Measurements from ENCODE around the gene SLC25A22. TPM values are rescaled to one million over a fixed set of nuclear protein-coding genes. Genes with fewer than 3 reads are reported as not detected.

Gene SLC25A22
- polyA plus RNA-seq, 1 experiment: 25.5 TPM

GRCh38 chr11:776263-776560 is 21.9 kb downstream of the SLC25A22 start:
- Histone ChIP-seq H3K36me3 (ENCODE audit: control insufficient read depth, insufficient read depth, low read length) (peaks cover 25% of the 10 kb centered on the region), H3K4me3 (ENCODE audit: low read depth, low read length) (peak overlapping the region; percentile 94), H3K27me3 (ENCODE audit: control insufficient read depth, insufficient read depth, low read length) (no peaks in the 10 kb centered on the region)
- TF ChIP-seq CTCF (IDR thresholded peaks at IDR 0.05; ENCODE audit: insufficient read depth, low read depth, low read length): no peak
- POLR2A ChIA-PET: no interaction called here
- no peak for DNase-seq (ENCODE audit: low read depth)
- CTCF ChIA-PET: interaction anchor here (1.0 to 2.1 kb wide), 3 partner anchors 11 to 49 kb away, joined by 5 to 7 read pairs (median 5); no protein-coding TSS in a partner anchor

- peaks cover 31% of the 10 kb centered on the region for H3K36me3 ChIP-seq (ENCODE audit: control insufficient read depth, insufficient read depth, low read length)
- DNase-seq (ENCODE audit: low read depth): no peak
- no peak overlapping the region; the same call in 1 of the 2 replicates for H3K4me3 ChIP-seq (ENCODE audit: low read depth, low read length)
- ChIA-PET POLR2A (no interaction called here), CTCF (interaction anchor here (1.1 to 2.1 kb wide), 2 partner anchors 10 to 47 kb away, joined by 5 to 7 read pairs; no protein-coding TSS in a partner anchor)
- no peak for TF ChIP-seq CTCF (IDR thresholded peaks at IDR 0.05; ENCODE audit: insufficient read depth, low read depth, low read length)
- no peaks in the 10 kb centered on the region for H3K27me3 ChIP-seq (ENCODE audit: control insufficient read depth, insufficient read depth, low read length)
Observed at GRCh38 chr11:774873-775592, 23.0 kb downstream of the SLC25A22 start.

- Histone ChIP-seq H3K27me3 (ENCODE audit: control insufficient read depth, insufficient read depth, low read length) (no peaks in the 10 kb centered on the region), H3K4me3 (ENCODE audit: low read depth, low read length) (no peak overlapping the region), H3K36me3 (ENCODE audit: control insufficient read depth, insufficient read depth, low read length) (peaks cover 27% of the 10 kb centered on the region)
- TF ChIP-seq CTCF (IDR thresholded peaks at IDR 0.05; ENCODE audit: insufficient read depth, low read depth, low read length): no peak
- CTCF ChIA-PET: no interaction called here
- DNase-seq (ENCODE audit: low read depth): no peak
- POLR2A ChIA-PET: no interaction called here
Observed at GRCh38 chr11:773830-774229, 24.3 kb downstream of the SLC25A22 start.

- Histone ChIP-seq H3K4me3 (ENCODE audit: low read depth, low read length) (no peak overlapping the region), H3K36me3 (ENCODE audit: control insufficient read depth, insufficient read depth, low read length) (peaks cover 27% of the 10 kb centered on the region), H3K27me3 (ENCODE audit: control insufficient read depth, insufficient read depth, low read length) (no peaks in the 10 kb centered on the region)
- no peak for TF ChIP-seq CTCF (IDR thresholded peaks at IDR 0.05; ENCODE audit: insufficient read depth, low read depth, low read length)
- no peak for DNase-seq (ENCODE audit: low read depth)
- ChIA-PET POLR2A (no interaction called here), CTCF (no interaction called here)
Observed at GRCh38 chr11:773425-773824, 24.7 kb downstream of the SLC25A22 start.

- DNase-seq (ENCODE audit: low read depth): no peak
- ChIA-PET POLR2A (no interaction called here), CTCF (no interaction called here)
- no peaks in the 10 kb centered on the region for H3K27me3 ChIP-seq (ENCODE audit: control insufficient read depth, insufficient read depth, low read length)
- H3K36me3 ChIP-seq (ENCODE audit: control insufficient read depth, insufficient read depth, low read length): peaks cover 27% of the 10 kb centered on the region
- H3K4me3 ChIP-seq (ENCODE audit: low read depth, low read length): no peak overlapping the region
- TF ChIP-seq CTCF (IDR thresholded peaks at IDR 0.05; ENCODE audit: insufficient read depth, low read depth, low read length): no peak
Observed at GRCh38 chr11:772429-773390, 25.4 kb downstream of the SLC25A22 start.

Measured in BJ (cell line).